GM23338 (cell line): Measurements from ENCODE around the gene ATP6V0A4. TPM values are rescaled to one million over a fixed set of nuclear protein-coding genes. Genes with fewer than 3 reads are reported as not detected.

Experiments used
- ATAC-seq: fragments of 200-7000 bp; cut with Tn5 transposase; 3 replicates; pipeline ENCODE4 v1.9.1; 2020
- DNase-seq: peaks from one replicate; pipeline ENCODE4 v3.0.0-alpha.2; 2015; ENCODE audit warnings: low spot score
- H2AFZ ChIP-seq: fragments of 200-600 bp; sonication (generic); 2 replicates; pipeline ENCODE4 v1.8.0; 2016; ENCODE audit warnings: antibody characterized with exemption, mild to moderate bottlenecking, moderate library complexity
- H3F3A ChIP-seq: fragments of 200-600 bp; sonication (generic); replicated peaks from 2 replicates; pipeline ENCODE4 v1.8.0; 2017; ENCODE audit warnings: antibody characterized with exemption, mixed run types, low read depth
- H3K27ac ChIP-seq: fragments of 200-600 bp; sonication (generic); 2 replicates; pipeline ENCODE4 v1.6.1; 2016; ENCODE audit warnings: low read depth
- H3K27me3 ChIP-seq: fragments of 200-600 bp; sonication (generic); 2 replicates; pipeline ENCODE4 v1.8.0; 2016; ENCODE audit warnings: mild to moderate bottlenecking, mixed run types, moderate library complexity; ENCODE audit not compliant: insufficient read depth
- H3K36me3 ChIP-seq: fragments of 200-600 bp; sonication (generic); 2 replicates; pipeline ENCODE4 v1.8.0; 2016; ENCODE audit warnings: mild to moderate bottlenecking; ENCODE audit not compliant: insufficient read depth
- H3K4me1 ChIP-seq: fragments of 200-600 bp; sonication (generic); 2 replicates; pipeline ENCODE4 v1.8.0; 2016; ENCODE audit warnings: mild to moderate bottlenecking, moderate library complexity; ENCODE audit not compliant: insufficient read depth
- H3K4me2 ChIP-seq: fragments of 200-600 bp; sonication (generic); 2 replicates; pipeline ENCODE4 v1.7.1; 2017; ENCODE audit warnings: mixed run types
- H3K4me3 ChIP-seq: fragments of 200-600 bp; sonication (generic); 2 replicates; pipeline ENCODE4 v1.6.1; 2016; ENCODE audit warnings: mixed run types
- H3K79me2 ChIP-seq: fragments of 200-600 bp; sonication (generic); replicated peaks from 2 replicates; pipeline ENCODE4 v1.8.0; 2017; ENCODE audit warnings: mild to moderate bottlenecking; ENCODE audit not compliant: insufficient read depth
- H3K9me2 ChIP-seq: fragments of 200-600 bp; sonication (generic); 2 replicates; pipeline ENCODE4 v1.8.0; 2017; ENCODE audit not compliant: insufficient read depth
- H4K20me1 ChIP-seq: fragments of 200-600 bp; sonication (generic); replicated peaks from 2 replicates; pipeline ENCODE4 v1.8.0; 2017; ENCODE audit warnings: mild to moderate bottlenecking; ENCODE audit not compliant: insufficient read depth
- H3K27ac Mint-ChIP-seq: 2 replicates; pipeline ENCODE4 v1.8.0; 2020; ENCODE audit warnings: inconsistent platforms, mild to moderate bottlenecking, moderate library complexity, mixed read lengths
- H3K27me3 Mint-ChIP-seq: 3 replicates; pipeline ENCODE4 v1.8.0; 2022; ENCODE audit warnings: low read depth, mild to moderate bottlenecking, moderate library complexity, mixed read lengths, inconsistent platforms; ENCODE audit not compliant: insufficient read depth, poor library complexity
- H3K36me3 Mint-ChIP-seq: 3 replicates; pipeline ENCODE4 v1.8.0; 2021; ENCODE audit warnings: low read depth, mild to moderate bottlenecking, inconsistent platforms, moderate library complexity, mixed read lengths
- H3K4me1 Mint-ChIP-seq: 3 replicates; pipeline ENCODE4 v1.8.0; 2020; ENCODE audit warnings: mild to moderate bottlenecking, inconsistent platforms, mixed read lengths
- H3K4me3 Mint-ChIP-seq: 3 replicates; pipeline ENCODE4 v1.8.0; 2021; ENCODE audit warnings: moderate library complexity, mild to moderate bottlenecking, inconsistent platforms, mixed read lengths
- H3K9me3 Mint-ChIP-seq: 3 replicates; pipeline ENCODE4 v1.8.0; 2020; ENCODE audit warnings: moderate library complexity, mild to moderate bottlenecking, inconsistent platforms, mixed read lengths
- CREB1 ChIP-seq: fragments of 250-450 bp; sonication (Bioruptor Pico); IDR thresholded peaks from 2 replicates; pipeline ENCODE4 v1.5.0; 2020; ENCODE audit warnings: low read depth, mild to moderate bottlenecking, moderate library complexity
- EZH2 ChIP-seq: fragments of 200-600 bp; sonication (generic); IDR thresholded peaks from one replicate; pipeline ENCODE4 v1.8.0; 2017; ENCODE audit warnings: antibody characterized with exemption, mild to moderate bottlenecking, low read depth; ENCODE audit not compliant: unreplicated experiment
- EZH2phosphoT487 ChIP-seq: fragments of 200-600 bp; sonication (generic); IDR thresholded peaks from one replicate; pipeline ENCODE4 v1.8.1; 2018; ENCODE audit warnings: antibody characterized with exemption; ENCODE audit not compliant: unreplicated experiment
- NANOG ChIP-seq: IDR thresholded peaks from 2 replicates; pipeline ENCODE4 v1.6.1; 2016; ENCODE audit warnings: antibody characterized with exemption, borderline replicate concordance
- ZNF114 ChIP-seq: fragments of 250-450 bp; sonication (Bioruptor Pico); IDR thresholded peaks from 2 replicates; pipeline ENCODE4 v1.5.0; 2020; ENCODE audit warnings: mild to moderate bottlenecking, moderate library complexity
- ZNF331 ChIP-seq: fragments of 250-450 bp; sonication (Bioruptor Pico); IDR thresholded peaks from 2 replicates; pipeline ENCODE4 v1.5.0; 2020; ENCODE audit warnings: low read depth, mild to moderate bottlenecking, moderate library complexity
- polyA plus RNA-seq: library from polyadenylated mRNA; unstranded; fragments of >200 nt; fragmentation: Nextera tagmentation; extraction: Ambion mirVana; gene quantifications from 2 replicates; pipeline ENCODE4 v1.2.1, GENCODE V29; 2016
- total RNA-seq: library from RNA; depleted of rRNA; stranded (reverse); fragments of >200 nt; shearing (Covaris generic); gene quantifications from 2 replicates; pipeline ENCODE4 v1.2.3, GENCODE V29; 2014
- TF ChIP-seq, protein P1 (sequence below): IDR thresholded peaks from one replicate; pipeline ENCODE4 v1.6.1; 2018; ENCODE audit warnings: antibody characterized with exemption; ENCODE audit not compliant: unreplicated experiment
- TF ChIP-seq, protein P2 (sequence below): IDR thresholded peaks from 2 replicates; pipeline ENCODE4 v1.6.1; 2016; ENCODE audit warnings: antibody characterized with exemption
- TF ChIP-seq, protein P3 (sequence below), 2 experiments: fragments of 200-600 bp in 1 of 2; sonication (generic) in 1 of 2; conservative IDR thresholded peaks; 2 replicates each; pipeline versions ENCODE4 v1.5.1 to v1.6.1; 2016 to 2017; ENCODE audit warnings: antibody characterized with exemption in 2 of 2, low read depth in 2 of 2, mild to moderate bottlenecking in 2 of 2, moderate library complexity in 1 of 2

ATP6V0A4 gene
- total and polyA plus RNA-seq, 2 experiments from 2014 or later = 0.10 to 1.3 TPM

DNA sequence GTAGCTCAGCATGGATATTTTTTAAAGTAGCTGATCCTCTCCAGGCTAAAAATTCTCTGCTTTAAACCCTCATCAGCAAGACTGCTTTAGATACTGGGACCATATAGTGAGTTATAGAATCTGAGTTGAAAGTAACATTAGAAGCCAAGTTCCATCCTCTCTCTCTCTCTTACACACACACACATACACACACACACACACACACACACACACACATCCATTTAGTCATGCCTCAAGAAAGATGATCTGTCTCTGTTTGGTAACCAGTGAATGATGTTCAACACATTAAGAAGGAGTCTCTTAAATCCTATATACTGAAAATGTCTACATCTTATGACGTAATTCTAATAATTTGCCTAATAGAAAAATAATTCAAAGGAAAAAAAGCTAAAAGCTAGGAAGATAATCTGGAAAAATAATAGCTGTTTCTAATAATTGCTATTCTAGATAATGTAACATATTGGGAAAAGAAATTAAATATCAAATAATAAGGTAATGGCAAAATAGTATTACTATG, 16.9 kb upstream of the ATP6V0A4 start:
- Histone ChIP-seq H3K4me1 (no peaks in the 10 kb centered on the region), H3K9me2 (0 out of 2 replicates have a peak, but pooled peaks cover 3% of the 10 kb centered on the region), H3K4me3 (no peak overlapping the region), H2AFZ (no peak overlapping the region), H3K79me2 (no peaks in the 10 kb centered on the region), H3K4me2 (no peak overlapping the region), H3F3A (no peaks in the 10 kb centered on the region), H3K27ac (no peak overlapping the region), H3K27me3 (no peaks in the 10 kb centered on the region), H3K36me3 (no peaks in the 10 kb centered on the region), H4K20me1 (no peaks in the 10 kb centered on the region)
- no peak for DNase-seq
- Mint-ChIP-seq H3K9me3 (no peaks in the 10 kb centered on the region), H3K4me1 (no peaks in the 10 kb centered on the region), H3K27me3 (no peaks in the 10 kb centered on the region), H3K36me3 (no peaks in the 10 kb centered on the region), H3K27ac (no peak overlapping the region), H3K4me3 (no peak overlapping the region)
- TF ChIP-seq, protein P1, sequence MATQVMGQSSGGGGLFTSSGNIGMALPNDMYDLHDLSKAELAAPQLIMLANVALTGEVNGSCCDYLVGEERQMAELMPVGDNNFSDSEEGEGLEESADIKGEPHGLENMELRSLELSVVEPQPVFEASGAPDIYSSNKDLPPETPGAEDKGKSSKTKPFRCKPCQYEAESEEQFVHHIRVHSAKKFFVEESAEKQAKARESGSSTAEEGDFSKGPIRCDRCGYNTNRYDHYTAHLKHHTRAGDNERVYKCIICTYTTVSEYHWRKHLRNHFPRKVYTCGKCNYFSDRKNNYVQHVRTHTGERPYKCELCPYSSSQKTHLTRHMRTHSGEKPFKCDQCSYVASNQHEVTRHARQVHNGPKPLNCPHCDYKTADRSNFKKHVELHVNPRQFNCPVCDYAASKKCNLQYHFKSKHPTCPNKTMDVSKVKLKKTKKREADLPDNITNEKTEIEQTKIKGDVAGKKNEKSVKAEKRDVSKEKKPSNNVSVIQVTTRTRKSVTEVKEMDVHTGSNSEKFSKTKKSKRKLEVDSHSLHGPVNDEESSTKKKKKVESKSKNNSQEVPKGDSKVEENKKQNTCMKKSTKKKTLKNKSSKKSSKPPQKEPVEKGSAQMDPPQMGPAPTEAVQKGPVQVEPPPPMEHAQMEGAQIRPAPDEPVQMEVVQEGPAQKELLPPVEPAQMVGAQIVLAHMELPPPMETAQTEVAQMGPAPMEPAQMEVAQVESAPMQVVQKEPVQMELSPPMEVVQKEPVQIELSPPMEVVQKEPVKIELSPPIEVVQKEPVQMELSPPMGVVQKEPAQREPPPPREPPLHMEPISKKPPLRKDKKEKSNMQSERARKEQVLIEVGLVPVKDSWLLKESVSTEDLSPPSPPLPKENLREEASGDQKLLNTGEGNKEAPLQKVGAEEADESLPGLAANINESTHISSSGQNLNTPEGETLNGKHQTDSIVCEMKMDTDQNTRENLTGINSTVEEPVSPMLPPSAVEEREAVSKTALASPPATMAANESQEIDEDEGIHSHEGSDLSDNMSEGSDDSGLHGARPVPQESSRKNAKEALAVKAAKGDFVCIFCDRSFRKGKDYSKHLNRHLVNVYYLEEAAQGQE = no peak
- TF ChIP-seq, protein P2, sequence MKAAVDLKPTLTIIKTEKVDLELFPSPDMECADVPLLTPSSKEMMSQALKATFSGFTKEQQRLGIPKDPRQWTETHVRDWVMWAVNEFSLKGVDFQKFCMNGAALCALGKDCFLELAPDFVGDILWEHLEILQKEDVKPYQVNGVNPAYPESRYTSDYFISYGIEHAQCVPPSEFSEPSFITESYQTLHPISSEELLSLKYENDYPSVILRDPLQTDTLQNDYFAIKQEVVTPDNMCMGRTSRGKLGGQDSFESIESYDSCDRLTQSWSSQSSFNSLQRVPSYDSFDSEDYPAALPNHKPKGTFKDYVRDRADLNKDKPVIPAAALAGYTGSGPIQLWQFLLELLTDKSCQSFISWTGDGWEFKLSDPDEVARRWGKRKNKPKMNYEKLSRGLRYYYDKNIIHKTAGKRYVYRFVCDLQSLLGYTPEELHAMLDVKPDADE = no peak
- TF ChIP-seq CREB1 (CRISPR knock-in tag) = no peak
- ATAC-seq = no peak

DNA sequence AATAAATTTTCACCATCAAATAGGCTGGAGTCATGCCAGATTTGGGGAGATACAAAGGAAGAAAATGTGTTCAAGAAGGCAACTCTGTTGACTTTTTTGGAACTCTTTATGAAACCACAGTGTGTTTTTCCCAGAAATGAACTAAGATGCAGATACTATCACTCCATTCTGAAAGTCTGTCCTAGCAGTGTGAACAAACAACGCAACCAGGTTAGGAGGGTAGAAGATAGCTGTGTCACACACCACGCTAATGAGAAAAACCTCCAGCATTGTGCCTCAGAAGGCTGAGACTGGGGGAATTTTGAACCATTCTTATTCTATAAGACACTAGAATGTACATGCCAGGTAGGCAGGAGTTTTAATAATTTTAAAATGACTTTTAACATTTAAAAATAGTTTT, 15.9 kb upstream of the ATP6V0A4 start:
- H3K4me3 ChIP-seq = no peak overlapping the region
- Mint-ChIP-seq H3K4me1 (no peaks in the 10 kb centered on the region), H3K36me3 (no peaks in the 10 kb centered on the region), H3K9me3 (no peaks in the 10 kb centered on the region), H3K27me3 (no peaks in the 10 kb centered on the region), H3K4me3 (no peak overlapping the region), H3K27ac (no peak overlapping the region)
- 0 out of 2 replicates have a peak, but pooled peaks cover 3% of the 10 kb centered on the region for H3K9me2 ChIP-seq
- H3F3A ChIP-seq = no peaks in the 10 kb centered on the region
- H3K36me3 ChIP-seq = no peaks in the 10 kb centered on the region
- no peak overlapping the region for H3K27ac ChIP-seq
- H3K4me1 ChIP-seq = no peaks in the 10 kb centered on the region
- no peak overlapping the region for H3K4me2 ChIP-seq
- no peaks in the 10 kb centered on the region for H3K79me2 ChIP-seq
- no peak for DNase-seq
- H2AFZ ChIP-seq = no peak overlapping the region
- no peaks in the 10 kb centered on the region for H4K20me1 ChIP-seq
- no peaks in the 10 kb centered on the region for H3K27me3 ChIP-seq
- ATAC-seq = no peak
- no peak for TF ChIP-seq ZNF331 (CRISPR knock-in tag)
- no peak for TF ChIP-seq ZNF114 (CRISPR knock-in tag)
- TF ChIP-seq EZH2 = no peak
- TF ChIP-seq, protein P3, sequence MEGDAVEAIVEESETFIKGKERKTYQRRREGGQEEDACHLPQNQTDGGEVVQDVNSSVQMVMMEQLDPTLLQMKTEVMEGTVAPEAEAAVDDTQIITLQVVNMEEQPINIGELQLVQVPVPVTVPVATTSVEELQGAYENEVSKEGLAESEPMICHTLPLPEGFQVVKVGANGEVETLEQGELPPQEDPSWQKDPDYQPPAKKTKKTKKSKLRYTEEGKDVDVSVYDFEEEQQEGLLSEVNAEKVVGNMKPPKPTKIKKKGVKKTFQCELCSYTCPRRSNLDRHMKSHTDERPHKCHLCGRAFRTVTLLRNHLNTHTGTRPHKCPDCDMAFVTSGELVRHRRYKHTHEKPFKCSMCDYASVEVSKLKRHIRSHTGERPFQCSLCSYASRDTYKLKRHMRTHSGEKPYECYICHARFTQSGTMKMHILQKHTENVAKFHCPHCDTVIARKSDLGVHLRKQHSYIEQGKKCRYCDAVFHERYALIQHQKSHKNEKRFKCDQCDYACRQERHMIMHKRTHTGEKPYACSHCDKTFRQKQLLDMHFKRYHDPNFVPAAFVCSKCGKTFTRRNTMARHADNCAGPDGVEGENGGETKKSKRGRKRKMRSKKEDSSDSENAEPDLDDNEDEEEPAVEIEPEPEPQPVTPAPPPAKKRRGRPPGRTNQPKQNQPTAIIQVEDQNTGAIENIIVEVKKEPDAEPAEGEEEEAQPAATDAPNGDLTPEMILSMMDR (conservative IDR thresholded peaks at IDR 0.05; ENCODE audit: low read depth in 2 of 2) = no peak
- TF ChIP-seq, protein P1 = no peak
- TF ChIP-seq EZH2phosphoT487 = no peak
- TF ChIP-seq NANOG = no peak
